Activated T-helper 9 cell treated with anti-CD3 and anti-CD28 coated beads, Interleukin-2, amount 50 U/mL, for 16 hours (primary cell): ENCODE results near the gene DLG5.

ENCODE experiments used
- DNase-seq: peaks from one replicate; pipeline ENCODE4 v3.0.0-alpha.2; 2020; ENCODE audit warnings: low read depth

DLG5 gene

GRCh38 chr10:77841711-77842375 lies 84.7 kb downstream of the DLG5 start:
- no peak for DNase-seq

- DNase-seq = no peak
Measured at GRCh38 chr10:77840636-77841035, 85.9 kb downstream of the DLG5 start.

- no peak for DNase-seq
Measured at GRCh38 chr10:77837925-77838595, 88.5 kb downstream of the DLG5 start.

GRCh38 chr10:77837248-77837924 lies 89.2 kb downstream of the DLG5 start:
- peak; percentile 54 for DNase-seq

- DNase-seq = peak; percentile 49
Measured at GRCh38 chr10:77836299-77836820, 90.2 kb downstream of the DLG5 start.

GRCh38 chr10:77835669-77836086 lies 90.9 kb downstream of the DLG5 start:
- no peak for DNase-seq

- DNase-seq = no peak
Measured at GRCh38 chr10:77834943-77835668, 91.4 kb downstream of the DLG5 start.

- no peak for DNase-seq
Measured at GRCh38 chr10:77834540-77834939, 92.0 kb downstream of the DLG5 start.

- DNase-seq = no peak
Measured at GRCh38 chr10:77833792-77834191, 92.8 kb downstream of the DLG5 start.

GRCh38 chr10:77833225-77833624 lies 93.3 kb downstream of the DLG5 start:
- no peak for DNase-seq

- peak; percentile 24 for DNase-seq
Measured at GRCh38 chr10:77832238-77832637, 94.3 kb downstream of the DLG5 start.

- DNase-seq = no peak
Measured at GRCh38 chr10:77829356-77829755, 97.2 kb downstream of the DLG5 start.

- no peak for DNase-seq
Measured at GRCh38 chr10:77828377-77828776, 98.2 kb downstream of the DLG5 start.

GRCh38 chr10:77827366-77827765 lies 99.2 kb downstream of the DLG5 start:
- DNase-seq = no peak

GRCh38 chr10:77825965-77826364 lies 100.6 kb downstream of the DLG5 start:
- no peak for DNase-seq

GRCh38 chr10:77824908-77825307 lies 101.6 kb downstream of the DLG5 start:
- no peak for DNase-seq

- DNase-seq = no peak
Measured at GRCh38 chr10:77823811-77824542, 102.6 kb downstream of the DLG5 start.

GRCh38 chr10:77821551-77821950 lies 105.0 kb downstream of the DLG5 start:
- no peak for DNase-seq

GRCh38 chr10:77821036-77821435 lies 105.5 kb downstream of the DLG5 start:
- DNase-seq = no peak

- DNase-seq = no peak
Measured at GRCh38 chr10:77820349-77820748, 106.2 kb downstream of the DLG5 start.
